Neural progenitor cell (in vitro differentiated cells): ENCODE data around the gene PITRM1. TPM values are rescaled to one million over a fixed set of nuclear protein-coding genes. Genes with fewer than 3 reads are reported as not detected.

Source experiments
- DNase-seq: peaks from one replicate; pipeline ENCODE4 v3.0.0-alpha.2; 2016; ENCODE audit warnings: low spot score
- H2AFZ ChIP-seq: fragments of 200-600 bp; sonication (generic); replicated peaks from 2 replicates; pipeline ENCODE4 v1.6.1; 2016; ENCODE audit warnings: antibody characterized with exemption
- H3F3A ChIP-seq: fragments of 200-600 bp; sonication (generic); 2 replicates; pipeline ENCODE4 v1.6.1; 2016; ENCODE audit warnings: antibody characterized with exemption, low read depth
- H3K27ac ChIP-seq: fragments of 200-600 bp; sonication (generic); 2 replicates; pipeline ENCODE4 v1.5.1; 2016; ENCODE audit warnings: mild to moderate bottlenecking
- H3K27me3 ChIP-seq: fragments of 200-600 bp; sonication (generic); 2 replicates; pipeline ENCODE4 v1.6.1; 2016; ENCODE audit warnings: mild to moderate bottlenecking, moderate library complexity
- H3K36me3 ChIP-seq: fragments of 200-600 bp; sonication (generic); 2 replicates; pipeline ENCODE4 v1.5.1; 2016
- H3K4me1 ChIP-seq: fragments of 200-600 bp; sonication (generic); 2 replicates; pipeline ENCODE4 v1.6.1; 2016; ENCODE audit warnings: mixed run types
- H3K4me2 ChIP-seq: fragments of 200-600 bp; sonication (generic); 2 replicates; pipeline ENCODE4 v1.6.1; 2016
- H3K4me3 ChIP-seq: fragments of 200-600 bp; sonication (generic); 2 replicates; pipeline ENCODE4 v1.5.1; 2016
- H3K79me2 ChIP-seq: fragments of 200-600 bp; sonication (generic); 2 replicates; pipeline ENCODE4 v1.6.1; 2016; ENCODE audit warnings: low read depth
- H3K9ac ChIP-seq: fragments of 200-600 bp; sonication (generic); 2 replicates; pipeline ENCODE4 v1.6.1; 2016
- H3K9me3 ChIP-seq: fragments of 200-600 bp; sonication (generic); 2 replicates; pipeline ENCODE4 v1.5.1; 2016; ENCODE audit warnings: low read depth
- H4K20me1 ChIP-seq: fragments of 200-600 bp; sonication (generic); 2 replicates; pipeline ENCODE4 v1.6.1; 2016; ENCODE audit warnings: low read depth
- H3K27ac Mint-ChIP-seq: 3 replicates; pipeline ENCODE4 v1.8.0; 2021; ENCODE audit warnings: mixed read lengths
- H3K27me3 Mint-ChIP-seq: 2 replicates; pipeline ENCODE4 v1.8.0; 2022; ENCODE audit warnings: low read depth, mild to moderate bottlenecking, inconsistent platforms, moderate library complexity, mixed read lengths; ENCODE audit not compliant: insufficient read depth
- H3K36me3 Mint-ChIP-seq: 3 replicates; pipeline ENCODE4 v1.8.0; 2021; ENCODE audit warnings: mixed read lengths
- H3K4me1 Mint-ChIP-seq: 3 replicates; pipeline ENCODE4 v1.8.0; 2021; ENCODE audit warnings: mixed read lengths
- H3K4me3 Mint-ChIP-seq: 3 replicates; pipeline ENCODE4 v1.8.0; 2021; ENCODE audit warnings: mild to moderate bottlenecking, moderate library complexity, mixed read lengths
- H3K9me3 Mint-ChIP-seq: 3 replicates; pipeline ENCODE4 v1.8.0; 2020; ENCODE audit warnings: mixed read lengths
- CTCF ChIP-seq: fragments of 200-600 bp; sonication (generic); IDR thresholded peaks from 2 replicates; pipeline ENCODE4 v1.5.1; 2017; ENCODE audit warnings: antibody characterized with exemption, mild to moderate bottlenecking
- EZH2 ChIP-seq: fragments of 200-600 bp; sonication (generic); IDR thresholded peaks from 2 replicates; pipeline ENCODE4 v1.6.1; 2017; ENCODE audit warnings: antibody characterized with exemption, mild to moderate bottlenecking, moderate library complexity
- EZH2phosphoT487 ChIP-seq: fragments of 200-600 bp; sonication (generic); IDR thresholded peaks from 2 replicates; pipeline ENCODE4 v1.6.1; 2017; ENCODE audit warnings: antibody characterized with exemption
- total RNA-seq: library from RNA; depleted of rRNA; stranded (reverse); fragments of >200 nt; gene quantifications from 2 replicates; pipeline ENCODE4 v1.2.3, GENCODE V29; 2015; ENCODE audit warnings: low replicate concordance

PITRM1 gene
- total RNA-seq, 1 donor from 2014 or later, result 38.0 TPM

- Histone ChIP-seq H4K20me1 (no peaks in the 10 kb centered on the region), H3K4me3 (no peak overlapping the region), H3F3A (no peaks in the 10 kb centered on the region), H3K4me2 (no peak overlapping the region), H3K36me3 (no peaks in the 10 kb centered on the region), H2AFZ (no peak overlapping the region), H3K79me2 (no peaks in the 10 kb centered on the region), H3K9ac (no peak overlapping the region), H3K27me3 (no peaks in the 10 kb centered on the region), H3K4me1 (no peaks in the 10 kb centered on the region), H3K27ac (no peak overlapping the region), H3K9me3 (no peaks in the 10 kb centered on the region)
- Mint-ChIP-seq H3K4me1 (peaks cover 10% of the 10 kb centered on the region), H3K27me3 (peaks cover 7% of the 10 kb centered on the region), H3K4me3 (no peak overlapping the region), H3K27ac (no peak overlapping the region), H3K9me3 (peaks cover 9% of the 10 kb centered on the region), H3K36me3 (no peaks in the 10 kb centered on the region)
- no peak for DNase-seq
- TF ChIP-seq CTCF (no peak), EZH2phosphoT487 (no peak)
Measured at GRCh38 chr10:3215153-3215775, 42.7 kb upstream of the PITRM1 start.

DNA sequence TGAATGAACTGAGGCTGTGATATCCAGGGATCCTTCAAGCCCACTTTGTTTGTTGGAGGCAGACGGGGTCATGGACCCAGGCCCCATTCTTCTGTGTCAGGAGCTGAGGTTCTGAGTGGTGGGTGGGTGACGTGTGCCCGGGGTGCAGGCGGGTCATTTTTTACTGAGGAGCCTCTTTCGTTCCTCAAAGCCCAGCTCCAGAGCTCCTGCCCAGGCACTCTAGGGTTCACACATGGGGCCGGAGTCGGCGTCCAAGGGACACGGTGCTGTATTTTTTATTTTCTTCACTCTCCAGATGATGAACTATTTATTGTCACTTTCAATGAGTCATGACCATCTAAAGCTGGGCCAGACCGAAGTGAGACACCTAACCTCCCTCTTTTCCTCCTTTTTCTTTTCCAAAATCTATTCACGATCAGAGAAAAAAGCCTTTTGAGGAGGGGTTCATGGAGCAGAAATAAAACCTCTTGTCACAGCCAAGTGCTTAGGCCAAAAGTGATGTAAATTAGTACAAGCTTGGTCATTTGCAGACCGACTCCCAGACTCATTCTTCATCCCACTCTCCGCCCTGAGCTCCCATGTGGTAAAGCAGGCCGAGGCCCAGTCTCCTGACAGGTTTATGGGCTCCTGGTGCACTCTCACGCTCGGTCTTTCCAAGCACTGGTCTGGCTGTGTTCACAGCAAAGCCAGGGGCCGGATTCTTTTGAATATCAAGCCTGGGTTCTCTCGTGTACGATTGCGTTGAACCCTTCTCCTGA lies 41.4 kb upstream of the PITRM1 start:
- Histone ChIP-seq H3K4me3 (no peak overlapping the region), H2AFZ (no peak overlapping the region)
- no peak for TF ChIP-seq CTCF
- TF ChIP-seq EZH2, result no peak
- no peak for TF ChIP-seq EZH2phosphoT487

DNA sequence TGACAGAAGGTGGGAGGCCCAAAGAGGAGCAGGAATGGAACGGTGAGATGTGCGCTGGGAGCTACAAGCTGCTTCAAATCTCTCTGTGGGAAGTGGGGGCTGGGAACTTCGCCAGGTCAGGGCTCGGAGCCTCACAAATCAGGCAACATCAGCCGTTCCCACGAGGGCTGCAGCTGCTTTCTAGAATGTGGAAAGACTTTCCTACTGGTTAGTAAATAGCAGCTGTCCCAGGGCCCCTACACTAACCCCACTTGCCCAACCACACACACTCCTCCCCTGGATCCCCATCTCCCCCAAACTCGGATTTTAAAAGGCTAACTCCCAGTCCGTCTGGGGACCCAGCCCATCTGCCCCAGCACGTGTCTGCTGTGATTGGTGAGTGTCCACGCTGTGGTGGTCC lies 40.6 kb upstream of the PITRM1 start:
- peaks cover 10% of the 10 kb centered on the region for H3K4me1 Mint-ChIP-seq
- Histone ChIP-seq H3K9ac (no peak overlapping the region), H3K4me2 (no peak overlapping the region), H4K20me1 (no peaks in the 10 kb centered on the region), H3K27me3 (no peaks in the 10 kb centered on the region), H3F3A (no peaks in the 10 kb centered on the region), H3K36me3 (no peaks in the 10 kb centered on the region), H2AFZ (no peak overlapping the region), H3K79me2 (no peaks in the 10 kb centered on the region), H3K4me1 (no peaks in the 10 kb centered on the region), H3K27ac (no peak overlapping the region), H3K4me3 (no peak overlapping the region), H3K9me3 (no peaks in the 10 kb centered on the region)
- H3K27me3 Mint-ChIP-seq, result peaks cover 3% of the 10 kb centered on the region
- no peak for DNase-seq
- no peak overlapping the region for H3K4me3 Mint-ChIP-seq
- no peak overlapping the region for H3K27ac Mint-ChIP-seq
- TF ChIP-seq CTCF (no peak), EZH2 (no peak), EZH2phosphoT487 (no peak)
- no peaks in the 10 kb centered on the region for H3K36me3 Mint-ChIP-seq
- no peaks in the 10 kb centered on the region for H3K9me3 Mint-ChIP-seq

More for the DNA sequence above, 41.4 kb upstream of the PITRM1 start:
- DNase-seq, result no peak
- Histone ChIP-seq H3K9me3 (no peaks in the 10 kb centered on the region), H3K9ac (no peak overlapping the region), H3K27ac (no peak overlapping the region), H3F3A (no peaks in the 10 kb centered on the region), H3K79me2 (no peaks in the 10 kb centered on the region), H3K36me3 (no peaks in the 10 kb centered on the region), H3K27me3 (no peaks in the 10 kb centered on the region), H3K4me2 (no peak overlapping the region), H3K4me1 (no peaks in the 10 kb centered on the region), H4K20me1 (no peaks in the 10 kb centered on the region)
- H3K36me3 Mint-ChIP-seq, result no peaks in the 10 kb centered on the region
- H3K4me1 Mint-ChIP-seq, result peaks cover 10% of the 10 kb centered on the region
- H3K27ac Mint-ChIP-seq, result no peak overlapping the region
- peaks cover 4% of the 10 kb centered on the region for H3K27me3 Mint-ChIP-seq
- no peak overlapping the region for H3K4me3 Mint-ChIP-seq
- peaks cover 5% of the 10 kb centered on the region for H3K9me3 Mint-ChIP-seq
